GM23338 (cell line): ENCODE measurements around the gene FLRT2. TPM values are rescaled to one million over a fixed set of nuclear protein-coding genes. Genes with fewer than 3 reads are reported as not detected.

Experiments used
- ATAC-seq: fragments of 200-7000 bp; cut with Tn5 transposase; 3 replicates; pipeline ENCODE4 v1.9.1; 2020
- DNase-seq: peaks from one replicate; pipeline ENCODE4 v3.0.0-alpha.2; 2015; ENCODE audit warnings: low spot score
- H2AFZ ChIP-seq: fragments of 200-600 bp; sonication (generic); 2 replicates; pipeline ENCODE4 v1.8.0; 2016; ENCODE audit warnings: antibody characterized with exemption, mild to moderate bottlenecking, moderate library complexity
- H3F3A ChIP-seq: fragments of 200-600 bp; sonication (generic); replicated peaks from 2 replicates; pipeline ENCODE4 v1.8.0; 2017; ENCODE audit warnings: antibody characterized with exemption, mixed run types, low read depth
- H3K27ac ChIP-seq: fragments of 200-600 bp; sonication (generic); 2 replicates; pipeline ENCODE4 v1.6.1; 2016; ENCODE audit warnings: low read depth
- H3K27me3 ChIP-seq: fragments of 200-600 bp; sonication (generic); 2 replicates; pipeline ENCODE4 v1.8.0; 2016; ENCODE audit warnings: mild to moderate bottlenecking, mixed run types, moderate library complexity; ENCODE audit not compliant: insufficient read depth
- H3K36me3 ChIP-seq: fragments of 200-600 bp; sonication (generic); 2 replicates; pipeline ENCODE4 v1.8.0; 2016; ENCODE audit warnings: mild to moderate bottlenecking; ENCODE audit not compliant: insufficient read depth
- H3K4me1 ChIP-seq: fragments of 200-600 bp; sonication (generic); 2 replicates; pipeline ENCODE4 v1.8.0; 2016; ENCODE audit warnings: mild to moderate bottlenecking, moderate library complexity; ENCODE audit not compliant: insufficient read depth
- H3K4me2 ChIP-seq: fragments of 200-600 bp; sonication (generic); 2 replicates; pipeline ENCODE4 v1.7.1; 2017; ENCODE audit warnings: mixed run types
- H3K4me3 ChIP-seq: fragments of 200-600 bp; sonication (generic); 2 replicates; pipeline ENCODE4 v1.6.1; 2016; ENCODE audit warnings: mixed run types
- H3K79me2 ChIP-seq: fragments of 200-600 bp; sonication (generic); replicated peaks from 2 replicates; pipeline ENCODE4 v1.8.0; 2017; ENCODE audit warnings: mild to moderate bottlenecking; ENCODE audit not compliant: insufficient read depth
- H3K9me2 ChIP-seq: fragments of 200-600 bp; sonication (generic); 2 replicates; pipeline ENCODE4 v1.8.0; 2017; ENCODE audit not compliant: insufficient read depth
- H4K20me1 ChIP-seq: fragments of 200-600 bp; sonication (generic); replicated peaks from 2 replicates; pipeline ENCODE4 v1.8.0; 2017; ENCODE audit warnings: mild to moderate bottlenecking; ENCODE audit not compliant: insufficient read depth
- H3K27ac Mint-ChIP-seq: 2 replicates; pipeline ENCODE4 v1.8.0; 2020; ENCODE audit warnings: inconsistent platforms, mild to moderate bottlenecking, moderate library complexity, mixed read lengths
- H3K27me3 Mint-ChIP-seq: 3 replicates; pipeline ENCODE4 v1.8.0; 2022; ENCODE audit warnings: low read depth, mild to moderate bottlenecking, moderate library complexity, mixed read lengths, inconsistent platforms; ENCODE audit not compliant: insufficient read depth, poor library complexity
- H3K36me3 Mint-ChIP-seq: 3 replicates; pipeline ENCODE4 v1.8.0; 2021; ENCODE audit warnings: low read depth, mild to moderate bottlenecking, inconsistent platforms, moderate library complexity, mixed read lengths
- H3K4me1 Mint-ChIP-seq: 3 replicates; pipeline ENCODE4 v1.8.0; 2020; ENCODE audit warnings: mild to moderate bottlenecking, inconsistent platforms, mixed read lengths
- H3K4me3 Mint-ChIP-seq: 3 replicates; pipeline ENCODE4 v1.8.0; 2021; ENCODE audit warnings: moderate library complexity, mild to moderate bottlenecking, inconsistent platforms, mixed read lengths
- H3K9me3 Mint-ChIP-seq: 3 replicates; pipeline ENCODE4 v1.8.0; 2020; ENCODE audit warnings: moderate library complexity, mild to moderate bottlenecking, inconsistent platforms, mixed read lengths
- CREB1 ChIP-seq: fragments of 250-450 bp; sonication (Bioruptor Pico); IDR thresholded peaks from 2 replicates; pipeline ENCODE4 v1.5.0; 2020; ENCODE audit warnings: low read depth, mild to moderate bottlenecking, moderate library complexity
- CTCF ChIP-seq, 2 experiments: fragments of 200-600 bp in 1 of 2; sonication (generic) in 1 of 2; conservative IDR thresholded peaks; 2 replicates each; pipeline versions ENCODE4 v1.5.1 to v1.6.1; 2016 to 2017; ENCODE audit warnings: antibody characterized with exemption in 2 of 2, low read depth in 2 of 2, mild to moderate bottlenecking in 2 of 2, moderate library complexity in 1 of 2
- ETS1 ChIP-seq: IDR thresholded peaks from 2 replicates; pipeline ENCODE4 v1.6.1; 2016; ENCODE audit warnings: antibody characterized with exemption
- EZH2 ChIP-seq: fragments of 200-600 bp; sonication (generic); IDR thresholded peaks from one replicate; pipeline ENCODE4 v1.8.0; 2017; ENCODE audit warnings: antibody characterized with exemption, mild to moderate bottlenecking, low read depth; ENCODE audit not compliant: unreplicated experiment
- EZH2phosphoT487 ChIP-seq: fragments of 200-600 bp; sonication (generic); IDR thresholded peaks from one replicate; pipeline ENCODE4 v1.8.1; 2018; ENCODE audit warnings: antibody characterized with exemption; ENCODE audit not compliant: unreplicated experiment
- JUNB ChIP-seq: IDR thresholded peaks from one replicate; pipeline ENCODE4 v1.6.1; 2016; ENCODE audit warnings: antibody characterized with exemption; ENCODE audit not compliant: unreplicated experiment
- NANOG ChIP-seq: IDR thresholded peaks from 2 replicates; pipeline ENCODE4 v1.6.1; 2016; ENCODE audit warnings: antibody characterized with exemption, borderline replicate concordance
- POLR2AphosphoS5 ChIP-seq: IDR thresholded peaks from 2 replicates; pipeline ENCODE4 v1.6.1; 2016; ENCODE audit warnings: antibody characterized with exemption, low read depth
- REST ChIP-seq: IDR thresholded peaks from one replicate; pipeline ENCODE4 v1.6.1; 2018; ENCODE audit warnings: antibody characterized with exemption; ENCODE audit not compliant: unreplicated experiment
- STAT1 ChIP-seq: IDR thresholded peaks from one replicate; pipeline ENCODE4 v1.6.1; 2016; ENCODE audit warnings: antibody characterized with exemption; ENCODE audit not compliant: unreplicated experiment
- ZNF114 ChIP-seq: fragments of 250-450 bp; sonication (Bioruptor Pico); IDR thresholded peaks from 2 replicates; pipeline ENCODE4 v1.5.0; 2020; ENCODE audit warnings: mild to moderate bottlenecking, moderate library complexity
- ZNF331 ChIP-seq: fragments of 250-450 bp; sonication (Bioruptor Pico); IDR thresholded peaks from 2 replicates; pipeline ENCODE4 v1.5.0; 2020; ENCODE audit warnings: low read depth, mild to moderate bottlenecking, moderate library complexity
- polyA plus RNA-seq: library from polyadenylated mRNA; unstranded; fragments of >200 nt; fragmentation: Nextera tagmentation; extraction: Ambion mirVana; gene quantifications from 2 replicates; pipeline ENCODE4 v1.2.1, GENCODE V29; 2016
- total RNA-seq: library from RNA; depleted of rRNA; stranded (reverse); fragments of >200 nt; shearing (Covaris generic); gene quantifications from 2 replicates; pipeline ENCODE4 v1.2.3, GENCODE V29; 2014
- TF ChIP-seq, protein P1 (sequence below): fragments of 250-450 bp; sonication (Bioruptor Pico); IDR thresholded peaks from 2 replicates; pipeline ENCODE4 v1.5.0; 2020; ENCODE audit warnings: mild to moderate bottlenecking, moderate library complexity

FLRT2 gene
- total and polyA plus RNA-seq, 2 experiments from 2014 or later = 4.3 to 7.4 TPM

- Mint-ChIP-seq H3K9me3 (no peaks in the 10 kb centered on the region; the same call in 2 of the 3 replicates), H3K27me3 (no peaks in the 10 kb centered on the region), H3K36me3 (no peaks in the 10 kb centered on the region), H3K27ac (no peak overlapping the region), H3K4me3 (no peak overlapping the region), H3K4me1 (no peaks in the 10 kb centered on the region)
- Histone ChIP-seq H3K79me2 (no peaks in the 10 kb centered on the region), H2AFZ (no peak overlapping the region), H3K4me1 (no peaks in the 10 kb centered on the region), H4K20me1 (no peaks in the 10 kb centered on the region), H3K9me2 (0 out of 2 replicates have a peak, but pooled peaks cover 5% of the 10 kb centered on the region), H3K27ac (no peak overlapping the region), H3K27me3 (no peaks in the 10 kb centered on the region), H3K4me3 (no peak overlapping the region), H3F3A (no peaks in the 10 kb centered on the region), H3K4me2 (no peak overlapping the region), H3K36me3 (no peaks in the 10 kb centered on the region)
- ATAC-seq (no peak), DNase-seq (no peak)
- TF ChIP-seq NANOG (no peak), CTCF (conservative IDR thresholded peaks at IDR 0.05; ENCODE audit: low read depth in 2 of 2) (no peak), ZNF331 (CRISPR knock-in tag) (no peak), REST (no peak), EZH2 (no peak), EZH2phosphoT487 (no peak), ETS1 (no peak), CREB1 (no peak), POLR2AphosphoS5 (no peak), STAT1 (no peak), JUNB (no peak), ZNF114 (no peak)
- TF ChIP-seq, protein P1, sequence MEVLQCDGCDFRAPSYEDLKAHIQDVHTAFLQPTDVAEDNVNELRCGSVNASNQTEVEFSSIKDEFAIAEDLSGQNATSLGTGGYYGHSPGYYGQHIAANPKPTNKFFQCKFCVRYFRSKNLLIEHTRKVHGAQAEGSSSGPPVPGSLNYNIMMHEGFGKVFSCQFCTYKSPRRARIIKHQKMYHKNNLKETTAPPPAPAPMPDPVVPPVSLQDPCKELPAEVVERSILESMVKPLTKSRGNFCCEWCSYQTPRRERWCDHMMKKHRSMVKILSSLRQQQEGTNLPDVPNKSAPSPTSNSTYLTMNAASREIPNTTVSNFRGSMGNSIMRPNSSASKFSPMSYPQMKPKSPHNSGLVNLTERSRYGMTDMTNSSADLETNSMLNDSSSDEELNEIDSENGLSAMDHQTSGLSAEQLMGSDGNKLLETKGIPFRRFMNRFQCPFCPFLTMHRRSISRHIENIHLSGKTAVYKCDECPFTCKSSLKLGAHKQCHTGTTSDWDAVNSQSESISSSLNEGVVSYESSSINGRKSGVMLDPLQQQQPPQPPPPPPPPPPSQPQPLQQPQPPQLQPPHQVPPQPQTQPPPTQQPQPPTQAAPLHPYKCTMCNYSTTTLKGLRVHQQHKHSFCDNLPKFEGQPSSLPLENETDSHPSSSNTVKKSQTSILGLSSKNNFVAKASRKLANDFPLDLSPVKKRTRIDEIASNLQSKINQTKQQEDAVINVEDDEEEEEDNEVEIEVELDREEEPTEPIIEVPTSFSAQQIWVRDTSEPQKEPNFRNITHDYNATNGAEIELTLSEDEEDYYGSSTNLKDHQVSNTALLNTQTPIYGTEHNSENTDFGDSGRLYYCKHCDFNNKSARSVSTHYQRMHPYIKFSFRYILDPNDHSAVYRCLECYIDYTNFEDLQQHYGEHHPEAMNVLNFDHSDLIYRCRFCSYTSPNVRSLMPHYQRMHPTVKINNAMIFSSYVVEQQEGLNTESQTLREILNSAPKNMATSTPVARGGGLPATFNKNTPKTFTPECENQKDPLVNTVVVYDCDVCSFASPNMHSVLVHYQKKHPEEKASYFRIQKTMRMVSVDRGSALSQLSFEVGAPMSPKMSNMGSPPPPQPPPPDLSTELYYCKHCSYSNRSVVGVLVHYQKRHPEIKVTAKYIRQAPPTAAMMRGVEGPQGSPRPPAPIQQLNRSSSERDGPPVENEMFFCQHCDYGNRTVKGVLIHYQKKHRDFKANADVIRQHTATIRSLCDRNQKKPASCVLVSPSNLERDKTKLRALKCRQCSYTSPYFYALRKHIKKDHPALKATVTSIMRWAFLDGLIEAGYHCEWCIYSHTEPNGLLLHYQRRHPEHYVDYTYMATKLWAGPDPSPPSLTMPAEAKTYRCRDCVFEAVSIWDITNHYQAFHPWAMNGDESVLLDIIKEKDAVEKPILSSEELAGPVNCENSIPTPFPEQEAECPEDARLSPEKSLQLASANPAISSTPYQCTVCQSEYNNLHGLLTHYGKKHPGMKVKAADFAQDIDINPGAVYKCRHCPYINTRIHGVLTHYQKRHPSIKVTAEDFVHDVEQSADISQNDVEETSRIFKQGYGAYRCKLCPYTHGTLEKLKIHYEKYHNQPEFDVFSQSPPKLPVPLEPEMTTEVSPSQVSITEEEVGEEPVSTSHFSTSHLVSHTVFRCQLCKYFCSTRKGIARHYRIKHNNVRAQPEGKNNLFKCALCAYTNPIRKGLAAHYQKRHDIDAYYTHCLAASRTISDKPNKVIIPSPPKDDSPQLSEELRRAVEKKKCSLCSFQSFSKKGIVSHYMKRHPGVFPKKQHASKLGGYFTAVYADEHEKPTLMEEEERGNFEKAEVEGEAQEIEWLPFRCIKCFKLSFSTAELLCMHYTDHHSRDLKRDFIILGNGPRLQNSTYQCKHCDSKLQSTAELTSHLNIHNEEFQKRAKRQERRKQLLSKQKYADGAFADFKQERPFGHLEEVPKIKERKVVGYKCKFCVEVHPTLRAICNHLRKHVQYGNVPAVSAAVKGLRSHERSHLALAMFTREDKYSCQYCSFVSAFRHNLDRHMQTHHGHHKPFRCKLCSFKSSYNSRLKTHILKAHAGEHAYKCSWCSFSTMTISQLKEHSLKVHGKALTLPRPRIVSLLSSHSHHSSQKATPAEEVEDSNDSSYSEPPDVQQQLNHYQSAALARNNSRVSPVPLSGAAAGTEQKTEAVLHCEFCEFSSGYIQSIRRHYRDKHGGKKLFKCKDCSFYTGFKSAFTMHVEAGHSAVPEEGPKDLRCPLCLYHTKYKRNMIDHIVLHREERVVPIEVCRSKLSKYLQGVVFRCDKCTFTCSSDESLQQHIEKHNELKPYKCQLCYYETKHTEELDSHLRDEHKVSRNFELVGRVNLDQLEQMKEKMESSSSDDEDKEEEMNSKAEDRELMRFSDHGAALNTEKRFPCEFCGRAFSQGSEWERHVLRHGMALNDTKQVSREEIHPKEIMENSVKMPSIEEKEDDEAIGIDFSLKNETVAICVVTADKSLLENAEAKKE (CRISPR knock-in tag) = no peak
Observed at GRCh38 chr14:85483037-85483436, 46.9 kb upstream of the FLRT2 start.
